ENCODE results near the gene RBBP6. TPM values are rescaled to one million over a fixed set of nuclear protein-coding genes. Genes with fewer than 3 reads are reported as not detected.

Gene RBBP6
- total RNA-seq, 1 experiment from 2014 or later = 38.4 TPM

GRCh38 chr16:24550295-24550694, 10.9 kb downstream of the RBBP6 start:
- no peak for TF ChIP-seq EZH2phosphoT487 (IDR thresholded peaks at IDR 0.05; ENCODE audit: borderline replicate concordance, low read length)
- Histone ChIP-seq H3F3A (ENCODE audit: low read length, unreplicated experiment) (no peaks in the 10 kb centered on the region), H3K36me3 (ENCODE audit: low read depth, low read length) (peaks cover 66% of the 10 kb centered on the region), H3K27me3 (ENCODE audit: low read length) (no peaks in the 10 kb centered on the region), H3K79me2 (ENCODE audit: low read length) (peaks cover 50% of the 10 kb centered on the region), H3K4me2 (ENCODE audit: low read length) (no peak overlapping the region), H2AFZ (ENCODE audit: low read length) (no peak overlapping the region), H3K4me3 (ENCODE audit: low read length) (no peak overlapping the region), H3K4me1 (ENCODE audit: insufficient read depth, low read length) (no peaks in the 10 kb centered on the region), H3K9me2 (replicated peaks; ENCODE audit: low read length) (no peaks in the 10 kb centered on the region), H3K9ac (ENCODE audit: low read length) (no peak overlapping the region), H4K20me1 (ENCODE audit: low read length) (peaks cover 39% of the 10 kb centered on the region), H3K9me3 (ENCODE audit: low read length) (no peaks in the 10 kb centered on the region), H3K27ac (ENCODE audit: low read length) (no peak overlapping the region)
- DNase-seq (no peak), ATAC-seq (no peak)
- intact Hi-C loops (cut with micrococcal nuclease) = loop anchor here (5.0 kb wide), 1 partner anchor 33 kb away; no protein-coding TSS in a partner anchor
- CTCF ChIA-PET = interaction anchor here (0.5 kb wide), 1 partner anchor 377 kb away, joined by 3 read pairs; no protein-coding TSS in a partner anchor
- BruUV-seq (replicated peaks) = no TSS peak
- POLR2A ChIA-PET (ENCODE audit: unreplicated experiment) = interaction anchor here (0.6 kb wide), 1 partner anchor 23 kb away, joined by 3 read pairs; no protein-coding TSS in a partner anchor

- DNase-seq (no peak), ATAC-seq (no peak)
- Histone ChIP-seq H3K27me3 (ENCODE audit: low read length) (no peaks in the 10 kb centered on the region), H4K20me1 (ENCODE audit: low read length) (peaks cover 27% of the 10 kb centered on the region), H3K4me3 (ENCODE audit: low read length) (no peak overlapping the region), H2AFZ (ENCODE audit: low read length) (no peak overlapping the region), H3K36me3 (ENCODE audit: low read depth, low read length) (peaks cover 69% of the 10 kb centered on the region), H3K4me2 (ENCODE audit: low read length) (no peak overlapping the region), H3K9ac (ENCODE audit: low read length) (no peak overlapping the region), H3K27ac (ENCODE audit: low read length) (no peak overlapping the region), H3F3A (ENCODE audit: low read length, unreplicated experiment) (no peaks in the 10 kb centered on the region), H3K9me3 (ENCODE audit: low read length) (no peaks in the 10 kb centered on the region), H3K79me2 (ENCODE audit: low read length) (peaks cover 28% of the 10 kb centered on the region), H3K4me1 (ENCODE audit: insufficient read depth, low read length) (no peaks in the 10 kb centered on the region), H3K9me2 (replicated peaks; ENCODE audit: low read length) (no peaks in the 10 kb centered on the region)
- CTCF ChIA-PET = interaction anchor here (0.6 kb wide), 1 partner anchor 178 kb away, joined by 3 read pairs; no protein-coding TSS in a partner anchor
- BruUV-seq (replicated peaks) = no TSS peak
- POLR2A ChIA-PET (ENCODE audit: unreplicated experiment) = no interaction called here
- TF ChIP-seq EZH2phosphoT487 (IDR thresholded peaks at IDR 0.05; ENCODE audit: borderline replicate concordance, low read length) (no peak), EZH2 (IDR thresholded peaks at IDR 0.05; ENCODE audit: low read length, unreplicated experiment) (no peak), CTCF (conservative IDR thresholded peaks at IDR 0.05; ENCODE audit: low read depth, low read length) (no peak)
- intact Hi-C loops (cut with micrococcal nuclease) = loop anchor here (5.0 kb wide), 1 partner anchor 35 kb away; no protein-coding TSS in a partner anchor
These were observed 13.4 kb downstream of the RBBP6 start for GRCh38 chr16:24552705-24553246.

- Histone ChIP-seq H3K79me2 (ENCODE audit: low read length) (peaks cover 20% of the 10 kb centered on the region), H3K4me1 (ENCODE audit: insufficient read depth, low read length) (no peaks in the 10 kb centered on the region), H3K4me2 (ENCODE audit: low read length) (no peak overlapping the region), H3K9me2 (replicated peaks; ENCODE audit: low read length) (no peaks in the 10 kb centered on the region), H3K4me3 (ENCODE audit: low read length) (no peak overlapping the region), H3F3A (ENCODE audit: low read length, unreplicated experiment) (no peaks in the 10 kb centered on the region), H3K9me3 (ENCODE audit: low read length) (no peaks in the 10 kb centered on the region), H2AFZ (ENCODE audit: low read length) (no peak overlapping the region), H3K27ac (ENCODE audit: low read length) (no peak overlapping the region), H3K9ac (ENCODE audit: low read length) (no peak overlapping the region), H3K27me3 (ENCODE audit: low read length) (no peaks in the 10 kb centered on the region), H3K36me3 (ENCODE audit: low read depth, low read length) (peaks cover 64% of the 10 kb centered on the region), H4K20me1 (ENCODE audit: low read length) (peaks cover 23% of the 10 kb centered on the region)
- intact Hi-C loops (cut with micrococcal nuclease) = loop anchor here (5.0 kb wide), 1 partner anchor 37 kb away; no protein-coding TSS in a partner anchor
- ChIA-PET CTCF (no interaction called here), POLR2A (ENCODE audit: unreplicated experiment) (no interaction called here)
- TF ChIP-seq EZH2 (IDR thresholded peaks at IDR 0.05; ENCODE audit: low read length, unreplicated experiment) = no peak
- TF ChIP-seq EZH2phosphoT487 (IDR thresholded peaks at IDR 0.05; ENCODE audit: borderline replicate concordance, low read length) = no peak
- no peak for TF ChIP-seq CTCF (conservative IDR thresholded peaks at IDR 0.05; ENCODE audit: low read depth, low read length)
- no TSS peak for BruUV-seq (replicated peaks)
- ATAC-seq (no peak), DNase-seq (no peak)
These were observed 14.6 kb downstream of the RBBP6 start for GRCh38 chr16:24553983-24554382.

Measured in PC-3 (cell line).